ENCODE data around the gene ROR1. TPM values are rescaled to one million over a fixed set of nuclear protein-coding genes. Genes with fewer than 3 reads are reported as not detected.

ROR1 gene
- total and polyA plus RNA-seq, 2 experiments from 2014 or later = 27.6 to 47.8 TPM

DNA sequence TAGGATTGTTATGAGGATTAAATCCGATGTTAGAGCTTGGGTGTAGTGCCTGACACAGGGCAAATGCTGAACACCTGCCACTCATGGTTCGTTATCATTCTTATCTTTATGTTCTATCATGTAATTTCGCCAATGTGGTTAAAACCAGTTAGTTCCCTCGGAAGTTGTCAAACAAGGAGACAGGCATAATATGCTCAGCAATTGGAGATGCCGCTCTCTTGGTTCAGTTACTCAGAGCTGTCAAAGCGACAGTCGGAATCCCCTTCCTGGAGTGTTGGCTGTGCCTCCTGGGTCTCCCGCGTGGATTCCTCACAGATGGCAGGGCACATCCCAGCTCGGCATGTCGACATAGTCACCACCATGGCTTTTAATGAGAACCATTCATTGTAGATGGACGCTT, 192.2 kb downstream of the ROR1 start:
- no peak overlapping the region for H3K27ac ChIP-seq
- H3K4me3 ChIP-seq = no peak overlapping the region
- TF ChIP-seq, protein P1, sequence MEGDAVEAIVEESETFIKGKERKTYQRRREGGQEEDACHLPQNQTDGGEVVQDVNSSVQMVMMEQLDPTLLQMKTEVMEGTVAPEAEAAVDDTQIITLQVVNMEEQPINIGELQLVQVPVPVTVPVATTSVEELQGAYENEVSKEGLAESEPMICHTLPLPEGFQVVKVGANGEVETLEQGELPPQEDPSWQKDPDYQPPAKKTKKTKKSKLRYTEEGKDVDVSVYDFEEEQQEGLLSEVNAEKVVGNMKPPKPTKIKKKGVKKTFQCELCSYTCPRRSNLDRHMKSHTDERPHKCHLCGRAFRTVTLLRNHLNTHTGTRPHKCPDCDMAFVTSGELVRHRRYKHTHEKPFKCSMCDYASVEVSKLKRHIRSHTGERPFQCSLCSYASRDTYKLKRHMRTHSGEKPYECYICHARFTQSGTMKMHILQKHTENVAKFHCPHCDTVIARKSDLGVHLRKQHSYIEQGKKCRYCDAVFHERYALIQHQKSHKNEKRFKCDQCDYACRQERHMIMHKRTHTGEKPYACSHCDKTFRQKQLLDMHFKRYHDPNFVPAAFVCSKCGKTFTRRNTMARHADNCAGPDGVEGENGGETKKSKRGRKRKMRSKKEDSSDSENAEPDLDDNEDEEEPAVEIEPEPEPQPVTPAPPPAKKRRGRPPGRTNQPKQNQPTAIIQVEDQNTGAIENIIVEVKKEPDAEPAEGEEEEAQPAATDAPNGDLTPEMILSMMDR (IDR thresholded peaks at IDR 0.05; ENCODE audit: low read depth, low read length) = no peak
- no peak for DNase-seq (ENCODE audit: low read depth in 1 of 2, low spot score in 1 of 2)
- no peaks in the 10 kb centered on the region for H3K9me3 ChIP-seq (ENCODE audit: low read depth)
- H3K27me3 ChIP-seq = no peaks in the 10 kb centered on the region
- no peaks in the 10 kb centered on the region for H3K4me1 ChIP-seq (ENCODE audit: low read depth)
- no peaks in the 10 kb centered on the region for H3K36me3 ChIP-seq

DNA sequence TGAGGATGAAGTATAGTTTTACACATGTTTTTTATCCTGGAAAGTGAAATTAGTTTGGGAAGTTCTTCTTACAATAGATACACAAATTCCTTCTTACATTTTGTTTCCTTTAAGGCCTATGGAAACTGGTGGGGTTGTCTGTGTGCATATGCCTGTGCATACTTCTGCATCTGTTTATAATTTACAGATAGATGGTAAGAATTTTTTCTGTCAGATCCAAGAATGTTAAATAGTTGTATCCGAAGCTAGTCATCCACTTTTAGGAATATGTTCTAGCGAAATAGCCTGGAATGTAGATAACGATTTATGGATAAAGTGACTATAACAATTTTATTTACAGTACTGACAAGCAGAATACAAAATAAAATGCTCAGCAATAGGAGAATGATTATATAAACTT, 194.1 kb downstream of the ROR1 start:
- DNase-seq (ENCODE audit: low read depth in 1 of 2, low spot score in 1 of 2) = no peak
- no peaks in the 10 kb centered on the region for H3K36me3 ChIP-seq
- no peak overlapping the region for H3K4me3 ChIP-seq
- no peaks in the 10 kb centered on the region for H3K4me1 ChIP-seq (ENCODE audit: low read depth)
- H3K9me3 ChIP-seq (ENCODE audit: low read depth) = no peaks in the 10 kb centered on the region
- TF ChIP-seq, protein P1 (IDR thresholded peaks at IDR 0.05; ENCODE audit: low read depth, low read length) = no peak
- H3K27ac ChIP-seq = no peak overlapping the region
- no peaks in the 10 kb centered on the region for H3K27me3 ChIP-seq

- Histone ChIP-seq H3K27me3 (no peaks in the 10 kb centered on the region), H3K4me1 (ENCODE audit: low read depth) (no peaks in the 10 kb centered on the region), H3K27ac (no peak overlapping the region), H3K9me3 (ENCODE audit: low read depth) (no peaks in the 10 kb centered on the region), H3K36me3 (no peaks in the 10 kb centered on the region), H3K4me3 (no peak overlapping the region)
- TF ChIP-seq, protein P1 (IDR thresholded peaks at IDR 0.05; ENCODE audit: low read depth, low read length) = no peak
- DNase-seq (ENCODE audit: low read depth in 1 of 2, low spot score in 1 of 2) = no peak
These were observed 195.0 kb downstream of the ROR1 start for GRCh38 chr1:63968663-63969440.

- no peaks in the 10 kb centered on the region for H3K4me1 ChIP-seq (ENCODE audit: low read depth)
- TF ChIP-seq, protein P1 (IDR thresholded peaks at IDR 0.05; ENCODE audit: low read depth, low read length) = no peak
- no peak for DNase-seq (ENCODE audit: low read depth in 1 of 2, low spot score in 1 of 2)
These were observed 195.7 kb downstream of the ROR1 start for GRCh38 chr1:63969441-63969901.

GRCh38 chr1:63971557-63971956, 197.7 kb downstream of the ROR1 start:
- Histone ChIP-seq H3K9me3 (ENCODE audit: low read depth) (no peaks in the 10 kb centered on the region), H3K36me3 (no peaks in the 10 kb centered on the region), H3K4me3 (no peak overlapping the region), H3K27ac (no peak overlapping the region), H3K4me1 (ENCODE audit: low read depth) (no peaks in the 10 kb centered on the region), H3K27me3 (no peaks in the 10 kb centered on the region)
- DNase-seq (ENCODE audit: low read depth in 1 of 2, low spot score in 1 of 2) = no peak
- TF ChIP-seq, protein P1 (IDR thresholded peaks at IDR 0.05; ENCODE audit: low read depth, low read length) = no peak

More at GRCh38 chr1:63969441-63969901, 195.7 kb downstream of the ROR1 start:
- Histone ChIP-seq H3K9me3 (ENCODE audit: low read depth) (no peaks in the 10 kb centered on the region), H3K27me3 (no peaks in the 10 kb centered on the region), H3K36me3 (no peaks in the 10 kb centered on the region), H3K27ac (no peak overlapping the region), H3K4me3 (no peak overlapping the region)
